ENCODE measurements around the gene GPS2.

DNA sequence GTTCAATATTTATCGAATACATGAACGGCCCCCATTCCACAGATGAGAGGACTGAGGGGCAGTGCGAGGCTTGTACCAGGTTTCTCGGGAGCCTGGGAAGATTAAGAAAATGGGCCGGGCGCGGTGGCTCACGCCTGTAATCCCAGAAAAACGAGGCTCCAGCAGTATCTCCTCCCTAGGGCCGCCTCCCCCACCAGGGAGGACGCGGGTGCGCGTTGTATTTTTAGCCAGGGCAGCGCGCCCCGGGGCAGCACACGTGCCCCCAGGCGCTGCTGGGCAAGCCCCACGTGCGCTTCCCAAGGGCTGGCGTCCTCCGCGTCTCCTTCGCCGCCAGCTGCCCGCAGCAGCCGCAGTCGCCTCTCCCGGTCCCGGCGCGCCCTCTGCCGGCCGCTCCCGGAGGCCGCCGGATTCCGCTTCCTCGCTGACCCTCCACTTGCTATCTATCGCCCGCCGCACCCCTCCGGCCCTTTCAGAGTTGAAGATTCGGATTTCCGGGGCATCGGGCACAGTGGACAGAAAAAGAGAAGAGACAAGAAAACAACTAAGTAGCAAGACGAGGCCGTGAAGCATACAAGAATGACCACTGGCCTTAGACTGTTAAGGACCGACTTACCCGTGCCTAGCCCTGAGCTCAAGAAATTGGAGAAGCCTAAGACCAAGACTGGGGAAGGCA is 18.8 kb downstream of the GPS2 start:
- TF ChIP-seq, protein P1, sequence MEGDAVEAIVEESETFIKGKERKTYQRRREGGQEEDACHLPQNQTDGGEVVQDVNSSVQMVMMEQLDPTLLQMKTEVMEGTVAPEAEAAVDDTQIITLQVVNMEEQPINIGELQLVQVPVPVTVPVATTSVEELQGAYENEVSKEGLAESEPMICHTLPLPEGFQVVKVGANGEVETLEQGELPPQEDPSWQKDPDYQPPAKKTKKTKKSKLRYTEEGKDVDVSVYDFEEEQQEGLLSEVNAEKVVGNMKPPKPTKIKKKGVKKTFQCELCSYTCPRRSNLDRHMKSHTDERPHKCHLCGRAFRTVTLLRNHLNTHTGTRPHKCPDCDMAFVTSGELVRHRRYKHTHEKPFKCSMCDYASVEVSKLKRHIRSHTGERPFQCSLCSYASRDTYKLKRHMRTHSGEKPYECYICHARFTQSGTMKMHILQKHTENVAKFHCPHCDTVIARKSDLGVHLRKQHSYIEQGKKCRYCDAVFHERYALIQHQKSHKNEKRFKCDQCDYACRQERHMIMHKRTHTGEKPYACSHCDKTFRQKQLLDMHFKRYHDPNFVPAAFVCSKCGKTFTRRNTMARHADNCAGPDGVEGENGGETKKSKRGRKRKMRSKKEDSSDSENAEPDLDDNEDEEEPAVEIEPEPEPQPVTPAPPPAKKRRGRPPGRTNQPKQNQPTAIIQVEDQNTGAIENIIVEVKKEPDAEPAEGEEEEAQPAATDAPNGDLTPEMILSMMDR (IDR thresholded peaks at IDR 0.05) = peak; percentile 91 to 98 (median 95)
- TF ChIP-seq POLR2A (IDR thresholded peaks at IDR 0.05) = no peak
